Keratinocyte (primary cell): ENCODE measurements around the gene E2F3. TPM values are rescaled to one million over a fixed set of nuclear protein-coding genes. Genes with fewer than 3 reads are reported as not detected.

Experiments used
- DNase-seq: peaks from one replicate; pipeline ENCODE4 v3.0.0-alpha.2; 2011; ENCODE audit warnings: low read depth, missing footprints, low spot score
- FAIRE-seq: peaks from 2 replicates; lab custom pipeline; 2011; peaks lifted over from hg19 to GRCh38; lab: Jason Lieb, UNC
- H2AFZ ChIP-seq: 2 replicates; pipeline ENCODE4 v1.6.0; 2012; ENCODE audit warnings: low read length, control low read depth, inconsistent platforms; ENCODE audit not compliant: control insufficient read depth
- H3K27ac ChIP-seq: 2 replicates; pipeline ENCODE4 v1.5.1; 2011; ENCODE audit warnings: low read length; ENCODE audit not compliant: control insufficient read depth, insufficient read depth
- H3K27me3 ChIP-seq: 3 replicates; pipeline ENCODE4 v1.6.0; 2011; ENCODE audit warnings: low read length; ENCODE audit not compliant: control insufficient read depth, insufficient read depth; ENCODE audit errors: extremely low read depth
- H3K36me3 ChIP-seq, 2 experiments: 2 replicates in 1 of 2; 3 replicates in 1 of 2; pipeline ENCODE4 v1.5.1; 2011; ENCODE audit warnings: low read length in 2 of 2, mild to moderate bottlenecking in 1 of 2; ENCODE audit not compliant: control insufficient read depth in 2 of 2, insufficient read depth in 2 of 2; ENCODE audit errors: extremely low read depth in 1 of 2
- H3K4me1 ChIP-seq: 3 replicates; pipeline ENCODE4 v1.5.1; 2011; ENCODE audit warnings: low read length; ENCODE audit not compliant: control insufficient read depth, insufficient read depth; ENCODE audit errors: extremely low read depth
- H3K4me2 ChIP-seq: 3 replicates; pipeline ENCODE4 v1.6.0; 2011; ENCODE audit warnings: low read depth, low read length; ENCODE audit not compliant: control insufficient read depth, insufficient read depth; ENCODE audit errors: extremely low read depth
- H3K4me3 ChIP-seq, 3 experiments: fragments of 200-600 bp in 1 of 3; sonication (generic) in 1 of 3; 2 replicates in 2 of 3; 3 replicates in 1 of 3; pipeline ENCODE4 v1.5.1; 2011 to 2016; ENCODE audit warnings: low read length in 3 of 3, mild to moderate bottlenecking in 3 of 3, control low read depth in 2 of 3, inconsistent platforms in 1 of 3, low read depth in 1 of 3, mixed read lengths in 1 of 3, mixed run types in 1 of 3, moderate library complexity in 1 of 3; ENCODE audit not compliant: control insufficient read depth in 2 of 3, insufficient read depth in 2 of 3; ENCODE audit errors: extremely low read depth in 1 of 3
- H3K79me2 ChIP-seq: 2 replicates; pipeline ENCODE4 v1.6.0; 2012; ENCODE audit warnings: low read length; ENCODE audit not compliant: control insufficient read depth, insufficient read depth
- H3K9ac ChIP-seq: 3 replicates; pipeline ENCODE4 v1.6.0; 2011; ENCODE audit warnings: low read length; ENCODE audit not compliant: control insufficient read depth, insufficient read depth; ENCODE audit errors: extremely low read depth
- H3K9me1 ChIP-seq: 3 replicates; pipeline ENCODE4 v1.6.0; 2011; ENCODE audit warnings: low read length; ENCODE audit not compliant: control insufficient read depth, insufficient read depth; ENCODE audit errors: extremely low read depth
- H3K9me3 ChIP-seq: 2 replicates; pipeline ENCODE4 v1.5.1; 2012; ENCODE audit warnings: low read depth, low read length; ENCODE audit not compliant: control insufficient read depth
- H4K20me1 ChIP-seq: 3 replicates; pipeline ENCODE4 v1.6.0; 2011; ENCODE audit warnings: low read length; ENCODE audit not compliant: control insufficient read depth, insufficient read depth; ENCODE audit errors: extremely low read depth
- EZH2 ChIP-seq: IDR thresholded peaks from one replicate; pipeline ENCODE4 v1.6.1; 2012; ENCODE audit warnings: inconsistent platforms, mild to moderate bottlenecking, low read length, moderate library complexity
- dilution Hi-C: fragments of 300-500 bp; cut with MboI; formaldehyde crosslinking; loops from one replicate; pipeline ENCODE4 v1.7.0; 2020; ENCODE audit warnings: low sequenced_read_pairs; ENCODE audit not compliant: extremely low pct_ligation_motif_present
- polyA plus RNA-seq, 5 experiments: library from polyadenylated mRNA; depleted of rRNA in 3 of 5; stranded (reverse) in 3 of 5; stranded (forward) in 1 of 5; unstranded in 1 of 5; fragments of >200 nt; gene quantifications; 1 replicate in 1 of 5; 2 replicates in 3 of 5; 3 replicates in 1 of 5; pipeline versions ENCODE4 v1.2.1 to v1.2.3, GENCODE V29; 2011 to 2012; ENCODE audit warnings: missing spikeins in 2 of 5, low read depth in 1 of 5, low replicate concordance in 1 of 5
- TF ChIP-seq, protein P1 (sequence below), 3 experiments: IDR thresholded peaks in 1 of 3; conservative IDR thresholded peaks in 1 of 3; optimal IDR thresholded peaks in 1 of 3; 2 replicates in 2 of 3; 3 replicates in 1 of 3; pipeline versions ENCODE3 to v1.5.1; 2011; ENCODE audit warnings: low read length in 3 of 3, mild to moderate bottlenecking in 3 of 3, moderate library complexity in 2 of 3, control low read depth in 1 of 3, inconsistent platforms in 1 of 3; ENCODE audit not compliant: insufficient read depth in 2 of 3; ENCODE audit errors: extremely low read depth in 1 of 3

The E2F3 gene
- polyA plus RNA-seq, 1 donor (not counting 4 experiments of a cell fraction or from before 2014, with no cell fraction given), result 14.6 TPM

DNA sequence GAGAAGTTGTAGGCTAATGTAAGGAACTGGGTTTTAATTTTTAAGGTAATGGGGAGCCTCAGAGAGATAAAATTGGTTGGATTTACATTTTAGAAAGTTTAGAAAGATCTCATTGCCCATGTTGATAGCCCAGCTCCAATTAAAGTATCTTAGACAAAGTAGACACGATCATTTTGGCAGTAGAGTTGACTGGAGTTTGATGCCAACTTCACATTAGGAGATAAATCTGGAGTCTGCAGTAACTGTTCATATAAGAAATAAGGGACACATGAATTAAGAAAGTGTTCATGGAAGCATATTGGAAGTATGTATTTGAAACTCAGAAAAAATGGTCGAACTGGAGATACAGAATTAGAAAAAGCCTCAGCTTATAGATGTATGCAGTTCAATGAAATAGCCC, 12.6 kb upstream of the E2F3 start:
- Histone ChIP-seq H3K9me3 (no peaks in the 10 kb centered on the region), H3K9ac (no peak overlapping the region), H3K4me3 (no peak overlapping the region), H3K4me1 (no peaks in the 10 kb centered on the region), H4K20me1 (no peaks in the 10 kb centered on the region), H3K9me1 (no peaks in the 10 kb centered on the region), H3K27me3 (no peaks in the 10 kb centered on the region), H3K4me2 (no peak overlapping the region), H3K79me2 (no peaks in the 10 kb centered on the region), H2AFZ (no peak overlapping the region), H3K36me3 (no peaks in the 10 kb centered on the region), H3K27ac (no peak overlapping the region)
- TF ChIP-seq EZH2, result no peak
- TF ChIP-seq, protein P1, sequence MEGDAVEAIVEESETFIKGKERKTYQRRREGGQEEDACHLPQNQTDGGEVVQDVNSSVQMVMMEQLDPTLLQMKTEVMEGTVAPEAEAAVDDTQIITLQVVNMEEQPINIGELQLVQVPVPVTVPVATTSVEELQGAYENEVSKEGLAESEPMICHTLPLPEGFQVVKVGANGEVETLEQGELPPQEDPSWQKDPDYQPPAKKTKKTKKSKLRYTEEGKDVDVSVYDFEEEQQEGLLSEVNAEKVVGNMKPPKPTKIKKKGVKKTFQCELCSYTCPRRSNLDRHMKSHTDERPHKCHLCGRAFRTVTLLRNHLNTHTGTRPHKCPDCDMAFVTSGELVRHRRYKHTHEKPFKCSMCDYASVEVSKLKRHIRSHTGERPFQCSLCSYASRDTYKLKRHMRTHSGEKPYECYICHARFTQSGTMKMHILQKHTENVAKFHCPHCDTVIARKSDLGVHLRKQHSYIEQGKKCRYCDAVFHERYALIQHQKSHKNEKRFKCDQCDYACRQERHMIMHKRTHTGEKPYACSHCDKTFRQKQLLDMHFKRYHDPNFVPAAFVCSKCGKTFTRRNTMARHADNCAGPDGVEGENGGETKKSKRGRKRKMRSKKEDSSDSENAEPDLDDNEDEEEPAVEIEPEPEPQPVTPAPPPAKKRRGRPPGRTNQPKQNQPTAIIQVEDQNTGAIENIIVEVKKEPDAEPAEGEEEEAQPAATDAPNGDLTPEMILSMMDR (optimal IDR thresholded peaks at IDR 0.05 in 1 of 3, IDR thresholded peaks at IDR 0.05 in 1 of 3, conservative IDR thresholded peaks at IDR 0.05 in 1 of 3; ENCODE audit: extremely low read depth in 1 of 3, insufficient read depth in 2 of 3, low read length in 3 of 3), result no peak
- dilution Hi-C loops, result no loop called here
- no peak for DNase-seq
- no peak for FAIRE-seq

DNA sequence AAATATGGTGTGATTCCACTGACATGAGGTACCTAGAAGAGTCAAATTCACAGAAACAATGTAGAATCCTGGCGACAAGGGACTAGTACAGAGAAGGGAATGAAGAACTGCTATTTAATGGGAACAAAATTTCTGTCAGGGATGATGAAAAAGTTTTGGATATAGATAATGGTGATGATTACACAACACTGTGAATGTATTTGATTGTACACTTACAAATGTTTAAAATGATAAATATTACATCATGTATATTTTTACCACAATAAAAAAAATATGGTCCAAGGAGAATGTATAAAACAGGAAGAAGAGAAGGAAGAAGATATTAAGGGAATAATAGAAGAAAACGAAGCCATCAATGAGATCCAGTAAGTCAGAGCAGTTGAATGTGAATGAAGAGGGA, 8.4 kb upstream of the E2F3 start:
- no peak for FAIRE-seq
- H3K4me2 ChIP-seq, result no peak overlapping the region
- no peak overlapping the region for H3K4me3 ChIP-seq
- no peaks in the 10 kb centered on the region for H3K79me2 ChIP-seq
- no peak overlapping the region for H3K9ac ChIP-seq
- dilution Hi-C loops, result no loop called here
- no peaks in the 10 kb centered on the region for H3K36me3 ChIP-seq
- no peaks in the 10 kb centered on the region for H4K20me1 ChIP-seq
- TF ChIP-seq EZH2, result no peak
- TF ChIP-seq, protein P1 (optimal IDR thresholded peaks at IDR 0.05 in 1 of 3, IDR thresholded peaks at IDR 0.05 in 1 of 3, conservative IDR thresholded peaks at IDR 0.05 in 1 of 3; ENCODE audit: extremely low read depth in 1 of 3, insufficient read depth in 2 of 3, low read length in 3 of 3), result no peak
- no peaks in the 10 kb centered on the region for H3K9me3 ChIP-seq
- DNase-seq, result no peak
- no peak overlapping the region for H2AFZ ChIP-seq
- H3K27ac ChIP-seq, result no peak overlapping the region
- H3K4me1 ChIP-seq, result no peaks in the 10 kb centered on the region
- no peaks in the 10 kb centered on the region for H3K9me1 ChIP-seq
- no peaks in the 10 kb centered on the region for H3K27me3 ChIP-seq
